Head of caudate nucleus (tissue), 42 donors: Measurements from ENCODE around the gene KCNA2.

ENCODE experiments used
- DNase-seq, 42 donors: peaks; one replicate each; pipeline versions ENCODE4 v3.0.0 to v3.0.0-alpha.2; 2020 to 2021; ENCODE audit warnings: mixed read lengths in 7 of 42
- intact Hi-C: fragments of 100-400 bp; cut with DNase I; formaldehyde crosslinking; loops from one replicate; pipeline ENCODE4 v1.15.0; 2022

The KCNA2 gene

DNA sequence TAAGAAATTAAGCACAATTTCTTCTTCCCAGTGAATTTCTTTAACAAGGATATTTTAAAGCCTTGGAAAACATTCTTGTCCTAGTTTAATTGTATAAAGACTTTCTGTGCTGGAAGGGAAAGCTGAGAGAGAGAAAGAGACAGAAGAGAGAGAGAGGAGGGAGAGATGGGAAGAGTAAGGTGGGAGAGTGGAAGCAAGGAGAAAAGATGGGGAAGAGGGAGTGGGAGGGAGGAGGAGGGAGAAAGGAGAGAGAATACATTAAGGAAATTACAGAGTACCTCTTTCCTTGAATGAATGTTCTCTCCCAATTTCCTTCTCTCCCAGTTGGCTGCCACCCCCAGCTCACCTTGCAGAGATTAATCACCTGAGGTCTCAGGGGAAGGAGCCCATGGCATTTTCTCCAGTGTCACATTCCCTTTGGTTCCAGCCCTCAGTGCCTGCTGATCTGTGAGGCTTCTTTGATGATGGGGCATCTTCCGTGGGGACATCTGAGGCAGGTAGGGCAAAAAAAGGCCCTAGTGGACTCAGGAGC, 54.8 kb downstream of the KCNA2 start:
- intact Hi-C loops = no loop called here
- peak in 24 of 42 donors; percentile 21 to 71 (median 42) for DNase-seq

DNA sequence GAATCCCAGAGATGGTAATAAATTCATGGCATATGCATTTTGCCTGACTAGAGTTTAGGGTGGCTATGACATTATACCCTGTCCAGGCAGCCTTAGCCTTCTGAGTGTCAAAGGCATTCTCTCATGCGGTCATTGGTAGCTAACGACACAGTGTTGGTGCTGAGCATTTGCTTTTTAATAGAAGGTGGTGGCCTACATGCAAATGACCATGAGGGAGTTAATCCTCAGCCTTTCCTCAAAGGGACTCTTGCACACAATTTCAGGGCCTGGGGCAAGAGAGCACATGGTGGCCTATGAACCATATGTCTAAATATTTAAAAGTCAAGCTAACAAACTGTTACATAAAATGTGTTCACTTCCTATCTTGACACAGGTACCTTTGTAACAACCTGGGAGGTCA, 56.3 kb downstream of the KCNA2 start:
- DNase-seq = no peak
- intact Hi-C loops = no loop called here

GRCh38 chr1:110548381-110548780, 57.8 kb downstream of the KCNA2 start:
- peak in 13 of 42 donors; percentile 17 to 60 (median 29) for DNase-seq
- intact Hi-C loops = no loop called here

- no peak for DNase-seq
- intact Hi-C loops = no loop called here
Observed at GRCh38 chr1:110547017-110547416, 59.1 kb downstream of the KCNA2 start.

- no peak for DNase-seq
- intact Hi-C loops = no loop called here
Observed at GRCh38 chr1:110545492-110545891, 60.7 kb downstream of the KCNA2 start.

DNA sequence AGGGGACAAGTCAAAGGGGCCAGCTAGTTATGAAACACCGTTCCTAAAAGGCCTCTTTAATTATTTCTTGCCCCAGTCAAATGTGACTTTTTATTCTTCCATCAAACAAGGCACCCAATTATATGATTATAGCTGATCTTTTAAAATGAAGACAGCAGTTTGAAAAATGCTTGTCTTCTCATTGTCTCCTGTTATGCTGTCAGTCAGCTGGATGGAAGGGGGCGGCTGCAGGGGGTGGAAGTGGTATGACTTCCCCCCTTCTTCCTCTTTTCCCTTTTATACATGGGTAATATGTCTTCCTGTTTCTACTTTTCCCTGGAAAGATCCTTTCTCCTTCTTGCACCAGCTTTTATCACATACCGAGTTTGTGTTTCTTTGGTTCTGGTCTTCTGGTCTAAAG, 61.4 kb downstream of the KCNA2 start:
- intact Hi-C loops = no loop called here
- peak in 29 of 42 donors; percentile 20 to 74 (median 47) for DNase-seq
